Measurements from ENCODE around the gene TRMT6.

Gene TRMT6

GRCh38 chr20:5931411-5931810, 18.9 kb downstream of the TRMT6 start:
- no peak overlapping the region for H3K4me3 ChIP-seq (ENCODE audit: low read length)

GRCh38 chr20:5928836-5929715, 21.3 kb downstream of the TRMT6 start:
- H3K4me3 ChIP-seq (ENCODE audit: low read length), result no peak overlapping the region
- no peak for TF ChIP-seq ZNF274 (IDR thresholded peaks at IDR 0.05; ENCODE audit: low read depth, low read length)

More at GRCh38 chr20:5931411-5931810, 18.9 kb downstream of the TRMT6 start:
- no peak for TF ChIP-seq ZNF274 (IDR thresholded peaks at IDR 0.05; ENCODE audit: low read depth, low read length)

GRCh38 chr20:5927749-5928462, 22.4 kb downstream of the TRMT6 start:
- no peak overlapping the region for H3K4me3 ChIP-seq (ENCODE audit: low read length)
- no peak for TF ChIP-seq ZNF274 (IDR thresholded peaks at IDR 0.05; ENCODE audit: low read depth, low read length)

GRCh38 chr20:5925551-5925950, 24.8 kb downstream of the TRMT6 start:
- H3K4me3 ChIP-seq (ENCODE audit: low read length), result no peak overlapping the region
- TF ChIP-seq ZNF274 (IDR thresholded peaks at IDR 0.05; ENCODE audit: low read depth, low read length), result no peak

DNA sequence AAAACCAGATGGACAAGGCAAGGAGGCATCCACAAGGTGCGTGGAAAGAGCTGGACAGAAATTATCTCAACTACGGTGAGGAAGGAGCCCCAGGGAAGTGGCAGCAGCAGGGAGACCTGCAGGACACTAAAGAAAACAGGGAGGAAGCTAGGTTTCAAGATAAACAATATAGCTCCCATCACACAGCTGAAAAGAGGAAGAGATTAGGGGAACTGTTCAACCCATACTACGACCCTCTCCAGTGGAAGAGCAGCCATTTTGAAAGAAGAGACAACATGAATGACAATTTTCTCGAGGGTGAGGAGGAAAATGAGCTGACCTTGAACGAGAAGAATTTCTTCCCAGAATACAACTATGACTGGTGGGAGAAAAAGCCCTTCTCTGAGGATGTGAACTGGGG, 26.8 kb downstream of the TRMT6 start:
- no peak for TF ChIP-seq ZNF274 (IDR thresholded peaks at IDR 0.05; ENCODE audit: low read depth, low read length)
- H3K4me3 ChIP-seq (ENCODE audit: low read length), result no peak overlapping the region

- no peak overlapping the region for H3K4me3 ChIP-seq (ENCODE audit: low read length)
- TF ChIP-seq ZNF274 (IDR thresholded peaks at IDR 0.05; ENCODE audit: low read depth, low read length), result no peak
These were observed 29.8 kb downstream of the TRMT6 start for GRCh38 chr20:5920581-5920980.

DNA sequence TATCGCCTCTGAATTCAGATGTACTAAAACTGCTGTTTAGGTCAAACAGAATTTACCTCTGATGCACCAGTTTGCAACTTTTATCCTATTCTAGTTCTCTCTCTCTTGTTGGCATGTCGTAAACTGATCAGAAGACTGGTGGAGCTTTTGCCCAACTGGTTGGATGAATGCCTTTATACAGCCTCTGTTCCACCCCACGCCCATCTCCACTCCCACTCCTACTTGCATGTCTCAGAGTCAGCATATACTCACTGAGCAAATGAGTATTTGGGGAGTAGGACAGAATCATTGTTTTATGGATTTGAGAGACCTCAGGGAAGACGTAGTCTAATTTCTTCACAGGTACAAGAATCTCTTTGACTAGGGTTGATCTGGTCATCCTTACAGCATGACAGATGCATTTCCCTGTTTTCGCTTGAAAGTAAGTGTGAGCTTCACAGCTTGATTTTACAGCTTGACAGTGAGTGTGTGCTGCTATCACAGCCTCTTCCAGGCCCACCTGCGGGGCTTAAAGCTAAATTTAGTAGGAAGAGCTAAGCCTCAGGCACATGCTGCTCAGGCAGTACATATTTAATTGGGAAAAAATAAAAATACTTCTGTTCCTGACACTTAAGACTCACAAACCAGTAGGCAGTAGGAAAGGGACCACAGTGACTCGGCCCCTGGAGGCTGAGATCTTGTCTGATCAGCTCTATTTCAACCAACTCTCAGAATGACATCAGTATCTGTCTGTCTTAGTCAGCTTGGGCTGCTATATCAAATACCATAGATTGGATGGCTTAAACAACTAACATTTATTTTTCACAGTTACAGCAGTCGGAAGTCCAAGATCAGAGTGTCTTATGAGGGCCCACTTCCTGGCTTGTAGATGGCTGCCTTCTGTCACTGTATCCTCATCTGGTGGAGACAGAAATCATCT, 30.4 kb downstream of the TRMT6 start:
- H3K4me3 ChIP-seq (ENCODE audit: low read length), result no peak overlapping the region
- no peak for TF ChIP-seq ZNF274 (IDR thresholded peaks at IDR 0.05; ENCODE audit: low read depth, low read length)

DNA sequence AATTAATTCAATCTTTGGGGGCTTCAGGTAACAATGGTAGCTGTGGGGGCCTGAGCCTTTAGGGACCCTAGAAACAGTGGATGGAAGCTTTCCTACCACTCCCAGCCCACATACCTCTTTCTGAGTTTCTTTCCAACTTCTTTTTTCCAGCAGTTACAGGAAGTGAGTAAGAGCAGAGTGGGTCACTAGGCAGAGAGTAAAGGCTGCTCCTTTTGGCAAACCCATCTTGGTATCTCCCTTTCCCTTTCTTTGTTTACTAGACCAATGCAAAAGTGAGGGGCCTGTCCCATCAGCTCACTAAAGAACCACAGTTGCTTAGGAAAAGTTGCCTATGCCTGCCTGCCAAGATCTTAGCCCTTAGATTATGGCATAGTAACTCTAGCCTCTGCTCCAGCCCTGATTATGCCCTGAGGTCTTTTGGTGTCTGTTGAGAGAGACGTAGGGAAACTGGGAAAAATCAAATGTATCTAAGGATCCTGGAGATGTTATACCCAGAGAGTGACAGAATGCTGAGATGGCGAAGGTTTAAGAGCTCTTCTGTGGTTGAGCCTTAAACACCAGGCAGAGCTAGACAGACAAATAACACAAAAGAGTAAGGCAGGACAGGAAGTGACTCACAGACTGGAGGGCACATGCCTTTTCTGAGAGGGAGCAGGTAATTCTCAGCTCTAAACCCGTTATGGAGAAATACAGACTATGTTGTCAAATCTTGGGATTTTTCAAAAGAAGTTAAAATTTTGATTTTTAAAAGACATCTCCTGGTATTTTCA, 31.3 kb downstream of the TRMT6 start:
- H3K4me3 ChIP-seq (ENCODE audit: low read length), result no peak overlapping the region
- no peak for TF ChIP-seq ZNF274 (IDR thresholded peaks at IDR 0.05; ENCODE audit: low read depth, low read length)

- H3K4me3 ChIP-seq (ENCODE audit: low read length), result no peak overlapping the region
- no peak for TF ChIP-seq ZNF274 (IDR thresholded peaks at IDR 0.05; ENCODE audit: low read depth, low read length)
These were observed 35.5 kb downstream of the TRMT6 start for GRCh38 chr20:5914859-5915258.

- TF ChIP-seq ZNF274 (IDR thresholded peaks at IDR 0.05; ENCODE audit: low read depth, low read length), result no peak
- H3K4me3 ChIP-seq (ENCODE audit: low read length), result no peak overlapping the region
These were observed 37.2 kb downstream of the TRMT6 start for GRCh38 chr20:5913166-5913565.

- no peak for TF ChIP-seq ZNF274 (IDR thresholded peaks at IDR 0.05; ENCODE audit: low read depth, low read length)
These were observed 40.1 kb downstream of the TRMT6 start for GRCh38 chr20:5910186-5910585.

DNA sequence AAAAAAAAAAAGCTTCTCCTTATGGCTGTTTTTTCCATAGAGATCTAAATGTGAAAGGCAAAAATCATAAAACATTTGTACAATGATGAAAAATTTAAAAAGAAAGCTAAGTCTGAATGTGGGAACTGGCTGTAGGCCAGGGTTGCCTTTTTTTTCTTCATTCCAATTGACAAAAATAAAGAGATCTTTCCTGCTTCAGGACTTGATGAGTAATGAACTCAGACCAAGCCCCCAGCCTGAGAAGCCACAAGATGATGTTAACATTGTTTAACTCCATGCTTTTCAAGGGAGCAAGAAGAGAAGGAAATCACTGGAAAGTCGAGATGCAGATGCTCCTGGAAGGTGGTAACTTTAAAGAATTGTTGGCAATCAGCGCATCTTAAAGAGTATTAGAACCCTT, 41.4 kb downstream of the TRMT6 start:
- H3K4me3 ChIP-seq (ENCODE audit: low read length), result no peak overlapping the region
- no peak for TF ChIP-seq ZNF274 (IDR thresholded peaks at IDR 0.05; ENCODE audit: low read depth, low read length)

More at GRCh38 chr20:5910186-5910585, 40.1 kb downstream of the TRMT6 start:
- H3K4me3 ChIP-seq (ENCODE audit: low read length), result no peak overlapping the region

GRCh38 chr20:5900908-5901307, 49.4 kb downstream of the TRMT6 start:
- H3K4me3 ChIP-seq (ENCODE audit: low read length), result no peak overlapping the region
- no peak for TF ChIP-seq ZNF274 (IDR thresholded peaks at IDR 0.05; ENCODE audit: low read depth, low read length)

Measured in GM08714 (cell line).